GM19240 (cell line): ENCODE data around the gene PRSS16.

ENCODE experiments used
- DNase-seq: peaks from one replicate; pipeline ENCODE4 v3.0.0; 2011; ENCODE audit warnings: low spot score; ENCODE audit not compliant: insufficient read length

Gene PRSS16

DNA sequence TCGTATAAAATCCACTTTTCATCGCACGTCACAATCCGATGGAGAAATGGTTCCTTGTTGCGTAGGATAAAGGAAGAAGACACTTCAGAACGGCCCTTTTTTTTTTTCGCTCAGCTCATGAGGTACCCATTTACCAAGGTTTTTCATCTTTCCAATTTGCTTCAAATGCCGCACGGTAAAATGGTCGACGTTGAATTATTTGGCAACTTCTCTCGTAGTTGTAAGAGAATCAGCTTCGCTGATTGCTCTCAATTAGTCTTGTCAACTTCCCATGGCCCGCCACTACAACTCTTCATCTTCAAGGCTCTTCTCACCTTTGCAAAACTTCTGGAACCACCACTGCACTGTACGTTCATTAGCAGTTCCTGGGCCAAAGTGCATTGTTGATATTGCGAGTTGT, 35.8 kb downstream of the PRSS16 start:
- DNase-seq: no peak

DNA sequence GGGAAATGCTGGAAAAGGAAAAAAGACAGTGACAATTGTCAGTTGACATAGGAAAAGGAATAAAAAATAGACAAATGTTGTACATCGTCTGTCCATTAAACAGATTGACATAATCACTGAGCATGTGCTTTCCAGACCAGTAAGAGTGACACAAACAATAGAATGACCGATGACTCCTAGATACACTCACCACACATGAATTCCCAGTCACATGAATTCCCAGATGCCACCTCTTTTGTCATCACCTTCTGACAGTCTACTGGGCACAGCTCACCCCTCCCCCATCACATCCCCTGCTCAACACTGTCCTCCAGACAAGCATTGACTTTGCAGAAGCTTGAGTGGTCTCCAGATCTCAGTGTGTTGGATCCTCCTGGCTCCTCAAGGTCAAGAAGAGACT, 38.6 kb downstream of the PRSS16 start:
- DNase-seq: no peak

DNA sequence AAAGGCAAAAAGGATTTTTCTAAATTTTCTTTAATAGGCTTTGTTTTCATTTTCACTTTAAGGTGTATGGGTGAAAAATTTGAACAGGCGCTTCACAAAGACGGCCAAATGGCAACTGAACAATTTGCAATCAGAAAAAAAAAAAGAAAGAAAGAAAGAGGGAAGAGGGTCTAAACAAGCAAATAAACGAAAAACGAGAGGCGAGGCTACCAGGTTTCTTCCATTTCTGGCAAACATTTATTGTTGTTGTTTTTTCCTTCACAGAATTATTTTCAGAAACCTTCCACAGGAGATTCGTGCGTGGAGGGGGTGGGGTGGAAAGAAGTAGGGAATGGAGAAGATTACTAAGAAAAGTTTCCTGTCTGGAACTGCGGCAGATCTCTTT, 40.2 kb downstream of the PRSS16 start:
- DNase-seq: no peak

DNA sequence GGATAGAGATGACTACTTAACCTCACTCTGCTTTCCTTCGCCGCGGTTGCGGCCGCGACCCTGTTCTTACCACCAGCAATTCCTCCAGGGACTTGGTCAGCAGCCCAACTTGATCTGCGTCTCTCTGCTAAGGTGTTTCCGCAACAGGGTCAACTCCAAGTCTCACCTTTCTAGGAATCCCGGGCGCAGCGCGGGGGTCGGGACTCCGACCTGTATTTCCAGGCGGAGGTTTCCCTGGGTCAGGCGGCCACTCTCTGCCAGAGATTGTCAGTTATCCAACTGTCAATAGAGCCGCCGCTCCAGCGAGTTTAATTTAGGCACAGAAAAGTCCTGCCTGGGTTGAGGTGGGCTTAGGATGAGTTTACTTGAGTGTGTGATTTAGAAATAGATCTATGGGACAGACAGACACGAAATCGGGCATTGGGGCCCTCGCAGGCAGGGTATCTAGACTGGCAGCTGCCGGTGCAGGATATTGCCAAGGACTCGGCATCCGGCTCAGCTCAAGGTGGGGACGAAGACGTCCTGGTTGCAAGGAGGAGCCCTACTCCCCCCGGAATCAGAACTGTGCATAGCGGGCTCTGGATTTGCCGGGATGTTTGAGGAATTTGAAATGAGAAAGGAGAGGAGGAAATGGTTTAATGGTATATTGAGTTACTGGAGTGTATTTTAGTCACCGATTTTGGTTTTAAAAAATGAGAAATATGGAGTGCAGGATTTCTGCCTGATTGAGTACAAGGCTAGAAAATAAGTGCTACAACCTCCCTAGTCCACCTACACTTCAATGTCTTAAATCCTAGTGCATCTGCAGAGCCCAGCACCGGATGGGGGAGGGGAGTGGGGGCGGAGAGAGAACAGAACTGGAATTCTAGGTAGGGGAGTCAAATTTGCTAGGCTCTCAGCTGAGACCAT, 40.9 kb downstream of the PRSS16 start:
- DNase-seq: no peak

DNA sequence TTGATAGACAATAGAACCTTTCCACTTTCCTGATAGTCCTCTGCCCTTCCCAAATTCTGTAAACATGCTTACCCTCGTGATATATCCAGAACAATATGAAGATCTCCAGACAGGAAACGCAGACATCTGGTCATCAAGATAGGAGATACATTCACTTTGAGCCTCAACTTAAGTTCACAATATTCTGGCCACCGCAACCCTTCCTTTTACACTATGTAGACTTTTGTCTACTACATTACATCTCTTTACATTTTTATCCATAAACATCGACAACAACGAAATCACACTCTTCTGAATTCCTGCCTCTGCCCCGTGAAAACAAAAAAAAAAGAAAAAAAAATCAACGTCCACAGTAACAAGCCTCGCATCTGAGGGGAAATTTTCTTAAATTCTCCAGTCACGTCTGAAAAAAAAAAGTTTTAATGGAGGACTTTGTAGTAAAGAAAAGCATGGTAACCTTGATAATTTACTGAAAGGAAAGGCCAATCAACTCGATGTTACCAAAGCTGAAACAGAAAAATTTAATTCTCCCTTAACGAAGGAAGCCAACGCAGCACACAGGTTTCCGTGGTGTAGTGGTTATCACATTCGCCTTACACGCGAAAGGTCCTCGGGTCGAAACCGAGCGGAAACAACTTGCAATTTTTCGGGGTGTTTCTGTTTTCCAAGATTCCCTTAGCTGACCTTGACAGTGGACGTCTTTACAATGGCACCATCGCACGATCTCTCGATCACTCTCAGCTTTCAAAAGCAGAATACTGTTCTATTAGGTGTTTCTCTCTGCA, 42.8 kb downstream of the PRSS16 start:
- no peak for DNase-seq

DNA sequence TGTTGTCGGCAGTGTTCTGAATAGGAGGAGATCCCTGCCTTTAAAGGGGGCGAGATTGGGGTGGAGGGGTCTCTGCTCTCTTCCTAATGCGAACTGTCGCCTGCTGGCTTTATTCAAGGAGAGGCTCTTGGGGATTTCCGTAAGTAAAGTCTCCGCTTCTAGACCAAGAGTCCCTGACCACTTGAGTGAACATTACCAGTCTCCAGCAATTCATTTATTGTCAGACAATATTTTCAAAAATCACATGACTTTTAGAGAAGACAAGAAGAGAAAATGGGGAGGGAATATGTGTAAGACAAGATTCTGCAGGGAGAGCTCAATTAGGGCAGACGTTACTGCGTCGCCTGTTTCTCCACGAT, 43.3 kb downstream of the PRSS16 start:
- no peak for DNase-seq

DNA sequence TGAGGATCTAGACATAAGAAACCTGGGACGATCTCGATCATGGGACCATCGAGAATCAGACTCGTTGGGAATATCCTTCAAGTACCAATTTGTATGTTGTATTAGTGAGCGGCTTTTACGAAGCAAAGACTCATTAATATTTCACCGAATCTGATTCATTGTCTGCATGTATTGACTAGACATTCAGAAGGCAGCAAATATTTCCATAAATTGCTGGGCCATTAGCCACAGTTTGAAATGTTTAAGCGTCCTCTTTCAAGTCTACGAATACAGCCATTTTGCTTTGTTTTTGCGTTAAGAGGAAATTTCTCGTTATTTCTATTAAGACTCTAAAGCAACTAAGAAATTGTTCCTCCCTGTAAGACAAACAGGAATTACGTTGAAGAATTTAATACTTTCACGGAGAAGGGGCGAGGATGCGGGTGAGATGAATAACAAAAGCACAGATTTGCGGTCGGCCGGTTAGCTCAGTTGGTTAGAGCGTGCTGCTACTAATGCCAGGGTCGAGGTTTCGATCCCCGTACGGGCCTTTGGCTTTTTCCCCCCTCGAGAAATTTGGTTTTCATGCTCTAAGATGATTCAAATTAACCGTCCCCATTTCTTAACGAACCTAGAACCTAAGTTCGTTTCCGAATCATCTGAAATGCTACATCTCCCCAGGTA, 46.1 kb downstream of the PRSS16 start:
- DNase-seq: no peak

DNA sequence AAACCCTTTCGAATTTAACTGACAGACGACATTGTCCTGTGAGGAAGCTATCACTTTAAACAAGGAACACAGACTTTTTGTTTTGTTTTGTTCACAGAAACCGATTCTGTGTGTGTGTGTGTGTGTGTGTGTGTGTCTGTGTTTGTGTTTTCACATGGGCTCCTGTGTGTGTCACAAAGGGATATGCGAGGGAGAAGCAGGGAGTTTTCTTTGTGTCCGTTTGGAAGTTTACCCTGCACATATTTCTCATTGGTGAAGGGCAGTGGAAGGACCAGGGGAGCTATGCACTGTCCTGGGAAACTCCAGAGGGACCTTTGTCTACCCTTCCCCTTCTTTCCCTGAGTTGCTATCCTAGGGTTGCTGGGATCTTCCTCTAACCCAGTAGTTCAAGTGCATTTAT, 46.9 kb downstream of the PRSS16 start:
- DNase-seq: no peak

DNA sequence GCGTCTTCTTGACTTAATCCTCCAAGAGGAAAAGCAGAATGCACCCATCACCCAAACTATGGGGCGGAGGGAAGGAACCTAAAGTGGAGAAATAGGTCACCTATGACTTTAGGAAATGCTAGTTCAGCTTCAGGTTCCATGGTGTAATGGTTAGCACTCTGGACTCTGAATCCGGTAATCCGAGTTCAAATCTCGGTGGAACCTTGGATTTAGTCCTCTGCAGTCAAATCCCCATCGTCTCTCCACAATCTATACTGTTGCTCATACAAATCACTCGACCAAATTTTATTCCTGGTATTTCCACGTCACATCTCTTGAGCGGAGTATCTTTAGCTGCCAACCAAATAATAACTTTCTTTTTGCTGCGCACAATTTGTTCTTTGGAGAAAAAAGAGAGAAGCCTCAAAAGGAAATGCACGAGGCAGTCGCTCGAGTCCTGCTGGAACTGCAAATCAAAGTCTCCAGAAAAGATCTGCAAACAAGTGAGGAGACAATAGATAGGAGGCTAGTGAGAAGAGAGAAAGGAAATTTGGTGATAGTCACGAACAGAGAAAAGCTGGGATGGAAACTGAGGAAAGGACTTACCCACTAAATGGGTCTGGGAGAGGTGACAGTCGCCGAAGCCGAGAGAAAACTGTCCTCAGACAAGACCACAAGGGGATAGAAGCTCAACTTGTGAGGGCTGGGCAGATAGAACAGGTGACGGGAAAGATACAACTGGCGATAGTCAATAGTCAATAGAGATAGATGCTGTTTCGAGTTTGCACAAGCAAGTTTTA, 48.0 kb downstream of the PRSS16 start:
- no peak for DNase-seq

DNA sequence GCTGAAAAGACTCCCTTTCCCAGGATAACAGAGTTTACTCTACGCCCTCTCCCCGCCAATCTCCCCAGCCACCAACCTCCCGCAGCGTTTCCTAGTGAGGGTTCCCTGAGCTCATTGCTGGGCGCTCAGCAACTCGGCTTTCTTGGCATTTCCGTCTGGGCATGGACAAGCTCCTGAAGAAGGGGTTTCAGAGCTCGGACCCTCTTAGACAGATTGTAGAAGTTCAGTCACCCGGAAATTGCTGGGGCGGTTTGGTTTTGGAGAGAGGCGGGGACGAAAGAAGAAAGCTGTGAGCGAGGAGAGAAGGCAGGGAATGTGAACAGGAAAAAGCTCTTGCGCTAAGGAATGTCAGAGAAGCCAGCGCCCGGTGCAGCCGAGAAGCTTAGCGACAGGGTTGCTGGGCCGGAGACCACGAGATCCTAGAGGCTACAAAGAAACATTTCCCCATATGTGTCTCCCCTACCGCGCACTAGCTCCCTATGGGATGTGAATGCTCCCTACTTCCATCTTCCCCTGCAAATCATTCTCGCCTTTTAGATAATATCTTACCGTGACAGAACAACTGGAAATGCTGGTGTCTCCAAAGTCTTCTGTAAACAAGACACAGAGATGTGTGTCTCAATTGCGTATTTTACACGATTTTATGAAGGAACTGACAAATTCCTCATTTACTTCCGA, 48.7 kb downstream of the PRSS16 start:
- DNase-seq: no peak

DNA sequence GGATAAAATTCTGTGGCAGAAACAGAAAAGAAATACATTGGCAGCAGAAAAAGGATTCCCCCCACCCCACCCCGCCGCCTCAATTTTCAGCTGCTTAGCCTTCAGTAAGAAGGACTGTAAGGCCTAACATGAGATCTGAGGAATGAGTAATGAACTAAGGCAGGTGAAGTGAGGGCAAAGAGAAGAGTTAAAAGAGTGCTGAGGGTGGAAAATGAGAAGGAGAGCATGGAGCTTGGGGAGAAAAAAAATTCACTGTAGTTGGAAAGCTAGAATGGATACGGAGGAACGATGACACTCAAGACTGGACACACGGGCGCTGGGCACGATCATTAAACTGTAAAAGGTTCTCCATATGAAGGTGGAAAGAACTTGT, 50.0 kb downstream of the PRSS16 start:
- no peak for DNase-seq

DNA sequence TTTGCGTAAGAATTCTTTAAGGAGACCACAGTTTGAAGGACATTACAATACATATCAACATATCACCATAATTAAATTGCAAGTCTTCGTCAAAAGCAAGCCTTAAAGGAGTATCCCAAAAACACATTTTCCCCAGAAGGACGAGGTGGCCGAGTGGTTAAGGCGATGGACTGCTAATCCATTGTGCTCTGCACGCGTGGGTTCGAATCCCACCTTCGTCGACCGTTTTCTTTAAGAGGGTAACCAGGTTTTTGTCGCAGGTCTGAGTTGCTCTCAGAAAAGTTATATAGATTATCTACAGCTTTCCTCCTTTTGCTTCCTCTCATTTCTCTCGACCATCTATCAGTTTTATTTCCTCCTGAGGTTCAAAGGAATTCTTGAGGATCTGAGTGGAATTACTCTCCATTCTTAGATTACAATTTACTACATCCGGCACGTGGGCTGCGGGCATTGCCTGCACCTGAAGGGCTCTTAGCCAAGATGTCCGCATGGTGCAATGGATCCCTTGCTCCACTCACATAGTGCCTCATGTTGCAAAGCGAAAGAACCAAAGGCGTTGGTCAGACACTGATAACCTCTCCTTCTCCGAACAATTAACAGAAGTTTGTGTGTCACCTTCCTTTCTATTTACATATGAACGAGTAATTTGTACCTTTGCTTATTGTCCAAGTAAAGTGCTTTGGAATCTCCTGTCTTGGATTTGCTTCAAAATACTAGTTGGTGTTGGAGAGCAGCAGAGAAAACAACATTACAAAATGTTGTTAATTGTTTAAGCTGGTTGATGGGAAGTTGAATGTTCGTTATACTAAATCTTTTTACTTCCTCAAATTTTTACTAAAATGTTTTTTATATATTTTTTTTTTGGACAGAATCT, 50.6 kb downstream of the PRSS16 start:
- no peak for DNase-seq

DNA sequence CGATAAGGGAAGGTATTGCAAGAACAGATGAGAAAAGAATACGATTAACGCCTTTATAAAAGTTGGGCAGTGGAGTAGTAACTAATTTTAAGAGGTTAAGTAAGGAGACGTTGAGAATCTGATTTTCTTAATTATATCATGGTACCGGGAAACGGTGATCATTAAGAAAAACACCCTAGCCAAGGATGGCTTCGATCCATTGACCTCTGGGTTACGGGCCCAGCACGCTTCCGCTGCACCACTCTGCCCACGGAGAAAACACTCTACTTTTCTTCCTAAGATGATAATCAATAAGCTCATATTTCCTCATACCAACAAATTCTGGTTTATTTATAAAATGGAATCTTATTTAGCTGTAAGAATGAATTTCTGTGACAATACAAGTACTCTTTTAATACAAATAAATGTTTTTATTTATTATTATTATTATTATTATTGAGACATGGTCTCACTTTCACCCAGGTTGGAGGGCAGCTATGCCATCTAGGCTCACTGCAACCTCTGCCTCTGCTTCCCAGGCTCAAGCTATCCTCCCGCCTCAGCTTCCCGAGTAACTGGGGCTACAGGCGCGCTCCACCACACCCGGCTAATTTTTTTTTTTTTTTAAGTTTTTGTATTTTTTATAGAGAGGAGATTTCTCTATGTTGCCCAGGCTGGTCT, 56.2 kb downstream of the PRSS16 start:
- DNase-seq: no peak
